HG03432 (cell line): ENCODE measurements around the gene MYRIP.
"Not testable (repeated sequence)": the region's sequence is repeated elsewhere in the genome, so short reads cannot be mapped to it uniquely, and the experiment has no call there.

Experiments used
- ATAC-seq: cut with Tn5 transposase; IDR thresholded peaks from one replicate; pipeline ENCODE4 v1.9.1; 2021; ENCODE audit warnings: mild to moderate bottlenecking, moderate library complexity; ENCODE audit not compliant: unreplicated experiment

The MYRIP gene

DNA sequence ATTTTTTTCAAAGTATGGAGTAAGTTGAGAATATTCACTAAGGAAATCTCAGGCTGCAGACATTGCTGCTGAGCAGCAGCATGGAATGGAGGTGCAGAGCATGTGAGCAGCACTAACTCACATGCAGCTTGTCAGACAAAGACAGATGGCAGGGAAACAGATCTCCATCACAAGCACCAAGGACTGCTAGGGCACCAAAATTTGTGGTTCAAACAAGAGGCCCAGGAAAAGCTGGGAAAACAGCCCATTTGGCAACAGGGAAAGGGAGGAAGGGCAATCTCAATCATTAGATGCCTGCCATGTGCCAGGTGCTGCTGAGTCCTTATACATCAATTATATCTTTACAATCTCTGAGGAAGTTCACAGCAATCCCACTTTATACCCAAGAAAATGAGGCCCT is 452.9 kb downstream of the MYRIP start:
- ATAC-seq = no peak

- no peak for ATAC-seq
Measured at GRCh38 chr3:40264451-40264850, 455.0 kb downstream of the MYRIP start.

DNA sequence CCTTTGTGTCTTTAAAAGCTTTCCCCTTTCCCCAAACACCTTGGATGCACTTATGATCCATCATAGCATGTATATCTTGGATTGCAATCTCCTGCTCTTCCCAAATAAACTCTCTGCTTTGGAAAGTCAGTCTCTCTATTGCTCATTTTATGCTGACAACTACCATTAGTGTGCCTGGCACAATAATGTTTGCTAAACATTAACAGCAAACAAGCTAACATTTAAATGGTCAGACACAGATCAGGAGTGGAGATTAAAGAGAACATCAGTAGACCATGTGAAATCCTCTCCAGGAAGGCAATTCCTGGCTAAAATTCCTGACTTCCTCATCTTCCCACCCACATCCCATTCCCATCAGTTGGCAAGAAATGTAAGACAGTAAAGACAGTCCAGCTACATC is 455.8 kb downstream of the MYRIP start:
- ATAC-seq = no peak

DNA sequence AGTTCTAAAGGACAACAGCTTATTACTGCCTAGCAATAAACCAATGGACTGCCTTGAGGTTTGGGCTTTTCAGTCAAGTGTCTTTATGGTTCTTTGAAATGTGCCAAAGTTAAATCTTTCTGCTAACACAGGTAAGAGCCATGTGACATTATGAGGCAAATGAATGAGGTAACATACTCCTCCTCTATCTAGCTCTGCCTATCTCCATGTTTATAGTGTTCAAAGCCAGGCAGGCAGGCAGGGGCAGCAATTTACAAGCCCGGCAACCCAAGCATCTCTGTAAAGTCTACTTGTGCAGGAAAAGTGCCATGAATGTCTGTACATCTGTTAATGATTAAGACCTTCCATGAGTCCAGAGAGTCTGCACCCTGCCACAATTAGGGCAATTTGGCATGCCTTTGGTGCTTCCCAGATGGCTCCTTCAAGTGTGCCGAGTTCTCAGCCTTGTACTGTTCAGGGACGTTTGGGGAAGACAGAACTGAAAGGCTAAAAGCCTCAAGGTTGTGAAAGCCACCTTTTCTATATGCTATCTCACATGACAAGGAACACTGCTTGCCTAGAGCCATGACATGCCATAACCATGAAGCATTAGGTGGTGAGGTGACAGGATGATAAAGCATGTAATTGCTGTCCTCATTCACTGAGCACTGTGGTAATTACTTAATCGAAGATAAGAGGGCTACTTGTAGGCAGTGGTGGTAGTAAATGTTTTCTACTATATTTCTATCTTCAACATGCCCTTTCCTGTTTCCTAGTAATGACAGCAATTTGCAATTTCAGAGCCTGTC is 458.7 kb downstream of the MYRIP start:
- ATAC-seq = no peak

DNA sequence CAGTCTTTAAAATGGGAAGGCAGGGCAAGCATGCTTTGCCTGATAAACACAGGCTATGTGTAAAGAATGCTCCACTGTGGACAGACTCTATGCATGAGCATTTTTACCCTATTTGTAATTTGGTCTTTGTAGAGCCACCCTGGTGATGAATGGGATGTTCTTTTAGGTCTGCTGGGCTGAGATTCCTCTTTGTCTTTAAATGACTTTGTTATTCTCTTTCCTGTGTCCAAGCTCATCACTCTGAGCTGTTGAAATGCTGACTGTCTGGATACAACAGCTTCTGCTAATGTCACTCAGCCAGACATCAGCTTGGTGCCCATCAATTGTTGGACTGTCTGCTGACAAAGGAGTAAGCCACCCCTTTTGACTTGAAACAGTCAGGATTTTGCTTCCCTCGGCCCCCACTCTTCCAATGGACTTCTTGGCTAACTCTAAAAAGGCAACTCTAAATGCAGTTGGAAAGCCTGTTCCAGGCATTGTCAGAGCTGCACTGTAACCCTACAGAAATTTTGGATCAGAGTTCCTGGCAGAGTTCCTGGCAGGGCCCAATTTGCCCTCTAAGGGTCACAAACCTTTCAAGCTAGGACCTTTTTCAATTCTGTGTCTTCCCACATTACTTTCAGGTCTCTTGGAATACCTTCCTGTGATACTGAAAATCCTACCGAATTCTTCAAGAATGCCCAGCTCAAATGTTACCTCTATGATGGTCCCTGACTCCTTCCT is 459.6 kb downstream of the MYRIP start:
- no peak for ATAC-seq

DNA sequence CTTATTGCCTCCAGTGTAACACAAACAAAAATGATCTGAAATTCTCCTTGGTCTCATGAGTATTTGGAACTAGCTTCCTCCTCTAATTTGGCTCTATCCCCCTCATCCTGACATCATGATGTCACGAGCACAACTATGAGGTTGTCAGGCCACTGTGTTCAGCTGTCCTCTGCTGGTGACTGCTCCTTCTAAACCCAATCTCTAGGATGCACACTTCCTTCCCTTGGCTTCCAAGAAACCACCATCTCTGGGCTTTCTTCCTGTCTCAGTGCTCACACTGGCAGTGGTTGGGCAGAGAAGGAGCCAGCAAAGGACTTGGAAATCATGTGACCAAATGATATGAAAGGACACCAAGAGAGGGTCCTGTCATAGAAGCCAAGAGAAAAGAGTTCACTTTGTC is 469.4 kb downstream of the MYRIP start:
- ATAC-seq = no peak

GRCh38 chr3:40281995-40282394 is 472.6 kb downstream of the MYRIP start:
- no peak for ATAC-seq

GRCh38 chr3:40283057-40283456 is 473.6 kb downstream of the MYRIP start:
- not testable (repeated sequence) for ATAC-seq

GRCh38 chr3:40287248-40287647 is 477.8 kb downstream of the MYRIP start:
- ATAC-seq = no peak

DNA sequence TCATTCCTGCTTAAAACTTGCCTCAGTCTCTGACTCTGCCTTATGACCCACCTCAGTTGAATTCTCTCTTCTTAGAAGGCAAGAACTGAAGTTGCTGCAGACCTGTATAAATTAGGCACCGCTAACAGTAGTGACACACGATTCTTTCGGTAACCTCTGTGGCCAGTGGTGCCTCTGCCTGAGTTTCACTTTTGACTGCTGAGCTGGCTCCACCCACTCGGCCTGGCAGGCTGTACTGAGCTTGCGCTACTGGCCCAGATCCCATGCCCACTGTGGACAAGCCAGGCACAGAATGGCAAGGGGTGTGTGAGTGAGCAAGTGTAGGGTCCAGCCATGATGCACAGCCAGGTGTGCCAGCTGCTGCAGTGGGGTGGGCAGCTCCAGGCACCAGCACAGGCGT is 481.0 kb downstream of the MYRIP start:
- no peak for ATAC-seq

DNA sequence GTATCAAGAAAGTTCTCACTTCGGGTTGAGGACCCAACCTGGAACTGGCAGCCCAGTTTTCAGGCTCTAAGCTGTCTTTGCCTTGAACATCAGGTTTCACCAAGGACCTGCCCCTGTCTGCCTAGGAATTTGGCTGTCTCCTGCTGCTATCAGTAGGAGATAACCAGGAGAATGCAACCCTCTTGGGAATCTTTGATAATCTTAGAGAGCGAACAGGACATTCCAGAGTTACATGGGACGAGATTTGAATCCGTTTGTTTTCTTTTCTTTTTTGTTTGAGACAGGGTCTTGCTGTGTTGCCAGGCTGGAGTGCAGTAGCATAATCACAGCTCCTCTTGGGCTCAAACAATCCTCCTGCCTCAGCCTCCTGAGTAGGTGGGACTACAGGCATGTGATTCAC is 482.1 kb downstream of the MYRIP start:
- ATAC-seq = no peak

- no peak for ATAC-seq
Measured at GRCh38 chr3:40292637-40293349, 483.4 kb downstream of the MYRIP start.

DNA sequence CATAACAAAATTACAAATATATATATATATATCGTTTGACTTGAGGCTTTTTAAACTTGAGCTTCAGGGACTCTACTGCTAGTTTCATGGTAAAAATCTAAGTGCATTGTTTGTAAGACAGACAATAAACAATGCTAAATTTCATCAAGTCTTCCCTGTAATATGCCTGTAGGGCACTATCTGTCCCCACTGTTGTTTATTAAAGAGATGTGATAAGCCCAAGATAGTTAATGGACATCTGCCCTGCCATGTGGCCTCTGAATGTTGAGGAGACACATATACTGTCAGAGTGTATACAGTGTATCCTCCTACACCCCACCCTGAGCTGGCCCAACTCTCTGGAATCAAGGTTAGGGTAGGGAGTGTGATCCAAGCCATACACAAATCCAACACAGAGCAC is 485.0 kb downstream of the MYRIP start:
- no peak for ATAC-seq

GRCh38 chr3:40298075-40298474 is 488.7 kb downstream of the MYRIP start:
- ATAC-seq = no peak

DNA sequence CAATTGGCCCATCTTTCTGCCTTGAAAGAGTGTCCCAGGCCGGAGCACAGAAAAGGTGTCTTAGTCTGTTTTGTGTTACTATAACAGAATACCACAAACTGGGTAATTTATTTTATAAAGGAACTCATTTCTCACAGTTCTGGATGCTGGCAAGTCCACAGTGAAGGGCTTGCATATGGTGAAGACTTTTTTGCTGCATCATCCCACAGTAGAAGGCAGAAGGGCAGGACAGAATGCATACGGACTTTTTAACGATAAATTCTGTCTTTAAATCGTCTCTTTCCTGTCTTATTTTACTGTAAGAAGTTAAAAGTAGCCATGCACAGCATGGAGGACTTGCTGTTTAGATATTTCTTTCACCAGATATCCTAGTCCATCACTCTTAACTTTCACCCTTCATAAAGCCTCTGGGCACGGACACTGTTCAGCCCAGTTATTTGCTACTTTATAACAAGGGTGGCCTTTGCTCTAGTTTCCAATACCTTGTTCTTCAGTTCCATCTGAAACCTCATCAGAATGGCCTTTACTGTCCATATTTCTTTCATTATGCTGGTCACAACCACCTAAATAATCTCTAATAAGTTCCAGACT is 489.8 kb downstream of the MYRIP start:
- no peak for ATAC-seq

DNA sequence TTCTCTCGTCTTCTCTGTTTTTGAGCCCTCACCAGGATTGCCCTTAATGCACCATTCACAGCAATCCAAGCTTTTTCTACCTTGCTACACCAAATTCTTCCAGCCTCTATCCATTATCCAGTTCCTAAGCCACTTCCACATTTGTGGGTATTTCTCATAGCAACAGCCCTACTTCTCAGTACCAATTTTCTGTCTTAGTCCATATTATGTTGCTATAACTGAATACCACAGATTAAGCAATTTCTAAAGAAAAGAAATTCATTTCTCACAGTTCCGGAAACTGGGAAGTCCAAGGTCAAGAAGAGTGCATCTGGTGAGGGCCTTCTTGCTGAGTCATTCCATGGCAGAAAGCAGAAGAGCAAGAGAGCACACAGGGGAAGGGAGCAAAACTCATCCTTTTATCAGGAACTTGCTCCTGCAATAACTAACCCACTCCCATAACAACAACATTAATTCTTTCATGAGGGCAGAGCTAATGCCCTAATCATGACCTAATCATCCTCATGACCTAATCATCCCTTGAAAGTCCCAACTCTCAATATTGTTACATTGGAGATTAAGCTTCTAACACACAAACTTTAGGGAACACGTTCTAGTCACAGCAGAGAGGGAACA is 490.4 kb downstream of the MYRIP start:
- ATAC-seq = no peak

DNA sequence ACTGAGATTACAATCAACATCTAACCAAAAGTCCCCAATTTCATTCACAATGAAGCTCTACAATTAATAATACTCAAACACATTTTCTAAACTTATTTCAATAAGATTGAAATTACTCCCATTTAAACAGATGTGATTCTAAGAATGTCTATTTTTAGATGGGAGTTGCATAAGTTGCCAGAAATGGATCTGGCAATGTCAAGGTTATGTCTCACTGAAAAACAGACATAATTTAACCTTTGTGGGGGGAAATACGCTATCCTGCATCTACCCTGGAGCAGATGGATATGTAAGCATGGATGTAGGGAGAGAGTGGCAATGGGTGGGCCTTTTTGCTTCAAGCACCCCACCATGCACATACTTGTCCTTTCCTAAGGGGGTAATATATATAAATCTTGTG is 493.4 kb downstream of the MYRIP start:
- no peak for ATAC-seq

- ATAC-seq = no peak
Measured at GRCh38 chr3:40304352-40304751, 494.9 kb downstream of the MYRIP start.

- no peak for ATAC-seq
Measured at GRCh38 chr3:40306336-40306735, 496.9 kb downstream of the MYRIP start.

DNA sequence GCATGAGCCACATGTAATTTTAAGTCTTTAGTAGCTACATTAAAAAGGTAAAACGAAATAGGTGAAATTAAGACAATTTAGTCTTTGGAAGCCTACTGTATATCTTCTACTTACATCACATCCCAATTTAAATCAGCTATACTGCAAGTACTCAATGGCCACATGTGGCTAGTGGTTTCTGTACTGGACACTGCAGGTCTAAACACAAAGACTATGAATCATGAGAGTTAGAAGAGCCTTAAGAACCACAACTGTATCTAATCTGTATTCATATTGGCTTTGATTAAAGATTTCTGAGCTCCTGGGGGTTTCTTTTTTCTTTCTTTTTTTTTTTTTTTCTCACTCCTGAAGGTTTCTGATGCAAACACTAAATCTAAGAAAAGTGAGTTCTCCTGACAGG is 497.8 kb downstream of the MYRIP start:
- no peak for ATAC-seq
